H1 (cell line): ENCODE data around the gene CASZ1. TPM values are rescaled to one million over a fixed set of nuclear protein-coding genes. Genes with fewer than 3 reads are reported as not detected.

ENCODE experiments used
- ASH2L ChIP-seq: fragments of 200-600, 300-600 bp; sonication (generic); IDR thresholded peaks from one replicate; pipeline ENCODE4 v1.7.1; 2017; ENCODE audit warnings: low read length
- CHD1 ChIP-seq: IDR thresholded peaks from 2 replicates; pipeline ENCODE4 v1.6.1; 2012; ENCODE audit warnings: low read depth, low read length, improper control_type of control experiment
- CREB1 ChIP-seq: IDR thresholded peaks from 2 replicates; pipeline ENCODE4 v1.6.1; 2012; ENCODE audit warnings: inconsistent platforms
- KDM1A ChIP-seq: fragments of 200-600, 300-600 bp; sonication (generic); IDR thresholded peaks from 2 replicates; pipeline ENCODE4 v1.7.1; 2016; ENCODE audit warnings: mild to moderate bottlenecking, low read length, borderline replicate concordance
- POLR2A ChIP-seq, 2 experiments: IDR thresholded peaks; 1 replicate in 1 of 2; 2 replicates in 1 of 2; pipeline ENCODE4 v1.6.1; 2011; ENCODE audit warnings: low read depth in 2 of 2, low read length in 2 of 2, mild to moderate bottlenecking in 2 of 2; ENCODE audit errors: control extremely low read depth in 1 of 2
- RNF2 ChIP-seq: fragments of 200-900, 300-1000 bp; sonication (generic); IDR thresholded peaks from 2 replicates; pipeline ENCODE4 v1.7.1; 2016; ENCODE audit warnings: borderline replicate concordance, low read depth, mild to moderate bottlenecking, antibody characterized with exemption, low read length; ENCODE audit not compliant: poor library complexity, severe bottlenecking; ENCODE audit errors: missing control alignments
- SIX5 ChIP-seq: IDR thresholded peaks from 2 replicates; pipeline ENCODE4 v1.6.1; 2011; ENCODE audit warnings: mild to moderate bottlenecking, low read depth, low read length
- SUZ12 ChIP-seq: fragments of 200-600 bp; sonication (generic); IDR thresholded peaks from 2 replicates; pipeline ENCODE4 v1.6.1; 2012; ENCODE audit warnings: mild to moderate bottlenecking, inconsistent platforms, low read length, moderate library complexity, mixed read lengths
- polyA plus RNA-seq, 7 experiments: library from polyadenylated mRNA; depleted of rRNA in 3 of 7; stranded (reverse) in 5 of 7; unstranded in 2 of 7; fragments of >200 nt in 5 of 7; fragments of 200-250 nt in 2 of 7; gene quantifications; 1 replicate in 5 of 7; 2 replicates in 1 of 7; 4 replicates in 1 of 7; pipeline versions ENCODE4 v1.2.1 to v1.2.3, GENCODE V29; 2011 to 2013; ENCODE audit warnings: missing spikeins in 2 of 7, mixed read lengths in 2 of 7
- total RNA-seq: library from RNA; stranded (reverse); fragmentation: NEBNext Ultra II Directional; extraction: Animal tissue kit (Norgen Biotek cat#: 25700); gene quantifications from 2 replicates; pipeline ENCODE4 v1.2.1, GENCODE V29; 2021
- TF ChIP-seq, protein P1 (sequence below): fragments of 300-600 bp; sonication (generic); IDR thresholded peaks from 2 replicates; pipeline ENCODE4 v1.7.1; 2012; ENCODE audit warnings: low read length, moderate library complexity, mild to moderate bottlenecking, inconsistent platforms; ENCODE audit not compliant: insufficient replicate concordance
- TF ChIP-seq, protein P2 (sequence below): IDR thresholded peaks from 2 replicates; pipeline ENCODE4 v1.6.1; 2011; ENCODE audit warnings: low read length, improper control_type of control experiment

Gene CASZ1
- total and polyA plus RNA-seq, 2 of the 8 experiments (the other 6 are each of a cell fraction or from before 2014, with no cell fraction given) = 4.4 to 7.7 TPM

DNA sequence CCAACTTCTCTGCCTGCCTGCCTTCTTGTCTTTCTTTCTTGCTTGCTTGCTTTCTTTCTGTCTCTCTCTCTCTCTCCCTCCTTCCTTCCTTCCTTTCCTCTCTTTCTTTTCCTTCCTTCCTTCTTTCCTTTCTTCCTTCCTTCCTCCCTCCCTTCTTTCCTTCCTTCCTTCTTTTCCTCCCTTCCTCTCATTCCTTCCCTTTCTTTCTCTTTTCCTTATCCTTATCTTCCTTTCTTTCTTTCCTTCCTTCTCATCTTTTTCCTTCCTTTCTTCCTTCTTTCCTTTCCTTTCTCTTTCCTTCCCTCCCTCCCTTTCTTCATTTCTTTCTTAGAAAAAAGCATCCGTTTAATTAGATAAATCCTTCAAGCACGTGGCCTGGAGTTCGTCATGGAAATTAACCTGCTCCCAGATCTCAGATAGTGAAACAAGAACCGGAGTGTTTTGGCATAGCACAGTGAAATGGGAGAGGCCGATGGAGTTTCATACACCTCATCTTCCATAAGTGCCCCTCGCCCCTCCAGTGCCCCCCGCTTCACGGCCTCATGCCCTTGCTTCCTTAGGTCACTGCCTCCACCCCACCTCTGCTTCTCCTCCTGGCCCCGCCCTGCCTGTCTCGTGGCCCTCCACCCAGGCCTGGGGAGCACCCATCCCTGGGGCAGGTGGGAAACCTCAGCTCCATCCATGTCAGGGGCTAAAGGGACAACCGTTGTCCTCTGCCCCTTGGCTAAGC is 11.3 kb downstream of the CASZ1 start (continued):
- TF ChIP-seq, protein P1, sequence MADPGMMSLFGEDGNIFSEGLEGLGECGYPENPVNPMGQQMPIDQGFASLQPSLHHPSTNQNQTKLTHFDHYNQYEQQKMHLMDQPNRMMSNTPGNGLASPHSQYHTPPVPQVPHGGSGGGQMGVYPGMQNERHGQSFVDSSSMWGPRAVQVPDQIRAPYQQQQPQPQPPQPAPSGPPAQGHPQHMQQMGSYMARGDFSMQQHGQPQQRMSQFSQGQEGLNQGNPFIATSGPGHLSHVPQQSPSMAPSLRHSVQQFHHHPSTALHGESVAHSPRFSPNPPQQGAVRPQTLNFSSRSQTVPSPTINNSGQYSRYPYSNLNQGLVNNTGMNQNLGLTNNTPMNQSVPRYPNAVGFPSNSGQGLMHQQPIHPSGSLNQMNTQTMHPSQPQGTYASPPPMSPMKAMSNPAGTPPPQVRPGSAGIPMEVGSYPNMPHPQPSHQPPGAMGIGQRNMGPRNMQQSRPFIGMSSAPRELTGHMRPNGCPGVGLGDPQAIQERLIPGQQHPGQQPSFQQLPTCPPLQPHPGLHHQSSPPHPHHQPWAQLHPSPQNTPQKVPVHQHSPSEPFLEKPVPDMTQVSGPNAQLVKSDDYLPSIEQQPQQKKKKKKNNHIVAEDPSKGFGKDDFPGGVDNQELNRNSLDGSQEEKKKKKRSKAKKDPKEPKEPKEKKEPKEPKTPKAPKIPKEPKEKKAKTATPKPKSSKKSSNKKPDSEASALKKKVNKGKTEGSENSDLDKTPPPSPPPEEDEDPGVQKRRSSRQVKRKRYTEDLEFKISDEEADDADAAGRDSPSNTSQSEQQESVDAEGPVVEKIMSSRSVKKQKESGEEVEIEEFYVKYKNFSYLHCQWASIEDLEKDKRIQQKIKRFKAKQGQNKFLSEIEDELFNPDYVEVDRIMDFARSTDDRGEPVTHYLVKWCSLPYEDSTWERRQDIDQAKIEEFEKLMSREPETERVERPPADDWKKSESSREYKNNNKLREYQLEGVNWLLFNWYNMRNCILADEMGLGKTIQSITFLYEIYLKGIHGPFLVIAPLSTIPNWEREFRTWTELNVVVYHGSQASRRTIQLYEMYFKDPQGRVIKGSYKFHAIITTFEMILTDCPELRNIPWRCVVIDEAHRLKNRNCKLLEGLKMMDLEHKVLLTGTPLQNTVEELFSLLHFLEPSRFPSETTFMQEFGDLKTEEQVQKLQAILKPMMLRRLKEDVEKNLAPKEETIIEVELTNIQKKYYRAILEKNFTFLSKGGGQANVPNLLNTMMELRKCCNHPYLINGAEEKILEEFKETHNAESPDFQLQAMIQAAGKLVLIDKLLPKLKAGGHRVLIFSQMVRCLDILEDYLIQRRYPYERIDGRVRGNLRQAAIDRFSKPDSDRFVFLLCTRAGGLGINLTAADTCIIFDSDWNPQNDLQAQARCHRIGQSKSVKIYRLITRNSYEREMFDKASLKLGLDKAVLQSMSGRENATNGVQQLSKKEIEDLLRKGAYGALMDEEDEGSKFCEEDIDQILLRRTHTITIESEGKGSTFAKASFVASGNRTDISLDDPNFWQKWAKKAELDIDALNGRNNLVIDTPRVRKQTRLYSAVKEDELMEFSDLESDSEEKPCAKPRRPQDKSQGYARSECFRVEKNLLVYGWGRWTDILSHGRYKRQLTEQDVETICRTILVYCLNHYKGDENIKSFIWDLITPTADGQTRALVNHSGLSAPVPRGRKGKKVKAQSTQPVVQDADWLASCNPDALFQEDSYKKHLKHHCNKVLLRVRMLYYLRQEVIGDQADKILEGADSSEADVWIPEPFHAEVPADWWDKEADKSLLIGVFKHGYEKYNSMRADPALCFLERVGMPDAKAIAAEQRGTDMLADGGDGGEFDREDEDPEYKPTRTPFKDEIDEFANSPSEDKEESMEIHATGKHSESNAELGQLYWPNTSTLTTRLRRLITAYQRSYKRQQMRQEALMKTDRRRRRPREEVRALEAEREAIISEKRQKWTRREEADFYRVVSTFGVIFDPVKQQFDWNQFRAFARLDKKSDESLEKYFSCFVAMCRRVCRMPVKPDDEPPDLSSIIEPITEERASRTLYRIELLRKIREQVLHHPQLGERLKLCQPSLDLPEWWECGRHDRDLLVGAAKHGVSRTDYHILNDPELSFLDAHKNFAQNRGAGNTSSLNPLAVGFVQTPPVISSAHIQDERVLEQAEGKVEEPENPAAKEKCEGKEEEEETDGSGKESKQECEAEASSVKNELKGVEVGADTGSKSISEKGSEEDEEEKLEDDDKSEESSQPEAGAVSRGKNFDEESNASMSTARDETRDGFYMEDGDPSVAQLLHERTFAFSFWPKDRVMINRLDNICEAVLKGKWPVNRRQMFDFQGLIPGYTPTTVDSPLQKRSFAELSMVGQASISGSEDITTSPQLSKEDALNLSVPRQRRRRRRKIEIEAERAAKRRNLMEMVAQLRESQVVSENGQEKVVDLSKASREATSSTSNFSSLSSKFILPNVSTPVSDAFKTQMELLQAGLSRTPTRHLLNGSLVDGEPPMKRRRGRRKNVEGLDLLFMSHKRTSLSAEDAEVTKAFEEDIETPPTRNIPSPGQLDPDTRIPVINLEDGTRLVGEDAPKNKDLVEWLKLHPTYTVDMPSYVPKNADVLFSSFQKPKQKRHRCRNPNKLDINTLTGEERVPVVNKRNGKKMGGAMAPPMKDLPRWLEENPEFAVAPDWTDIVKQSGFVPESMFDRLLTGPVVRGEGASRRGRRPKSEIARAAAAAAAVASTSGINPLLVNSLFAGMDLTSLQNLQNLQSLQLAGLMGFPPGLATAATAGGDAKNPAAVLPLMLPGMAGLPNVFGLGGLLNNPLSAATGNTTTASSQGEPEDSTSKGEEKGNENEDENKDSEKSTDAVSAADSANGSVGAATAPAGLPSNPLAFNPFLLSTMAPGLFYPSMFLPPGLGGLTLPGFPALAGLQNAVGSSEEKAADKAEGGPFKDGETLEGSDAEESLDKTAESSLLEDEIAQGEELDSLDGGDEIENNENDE = no peak
- TF ChIP-seq RNF2 (no peak), SUZ12 (no peak), CREB1 (no peak), POLR2A (IDR thresholded peaks at IDR 0.05; ENCODE audit: control extremely low read depth in 1 of 2, low read depth in 2 of 2, low read length in 2 of 2) (no peak), KDM1A (no peak), SIX5 (no peak), CHD1 (no peak), ASH2L (no peak)
- TF ChIP-seq, protein P2, sequence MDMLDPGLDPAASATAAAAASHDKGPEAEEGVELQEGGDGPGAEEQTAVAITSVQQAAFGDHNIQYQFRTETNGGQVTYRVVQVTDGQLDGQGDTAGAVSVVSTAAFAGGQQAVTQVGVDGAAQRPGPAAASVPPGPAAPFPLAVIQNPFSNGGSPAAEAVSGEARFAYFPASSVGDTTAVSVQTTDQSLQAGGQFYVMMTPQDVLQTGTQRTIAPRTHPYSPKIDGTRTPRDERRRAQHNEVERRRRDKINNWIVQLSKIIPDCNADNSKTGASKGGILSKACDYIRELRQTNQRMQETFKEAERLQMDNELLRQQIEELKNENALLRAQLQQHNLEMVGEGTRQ = no peak
